ENCODE results near the gene CPA4. TPM values are rescaled to one million over a fixed set of nuclear protein-coding genes. Genes with fewer than 3 reads are reported as not detected.

CPA4 gene
- polyA plus RNA-seq, 1 donor from 2014 or later, result 8.9 TPM

DNA sequence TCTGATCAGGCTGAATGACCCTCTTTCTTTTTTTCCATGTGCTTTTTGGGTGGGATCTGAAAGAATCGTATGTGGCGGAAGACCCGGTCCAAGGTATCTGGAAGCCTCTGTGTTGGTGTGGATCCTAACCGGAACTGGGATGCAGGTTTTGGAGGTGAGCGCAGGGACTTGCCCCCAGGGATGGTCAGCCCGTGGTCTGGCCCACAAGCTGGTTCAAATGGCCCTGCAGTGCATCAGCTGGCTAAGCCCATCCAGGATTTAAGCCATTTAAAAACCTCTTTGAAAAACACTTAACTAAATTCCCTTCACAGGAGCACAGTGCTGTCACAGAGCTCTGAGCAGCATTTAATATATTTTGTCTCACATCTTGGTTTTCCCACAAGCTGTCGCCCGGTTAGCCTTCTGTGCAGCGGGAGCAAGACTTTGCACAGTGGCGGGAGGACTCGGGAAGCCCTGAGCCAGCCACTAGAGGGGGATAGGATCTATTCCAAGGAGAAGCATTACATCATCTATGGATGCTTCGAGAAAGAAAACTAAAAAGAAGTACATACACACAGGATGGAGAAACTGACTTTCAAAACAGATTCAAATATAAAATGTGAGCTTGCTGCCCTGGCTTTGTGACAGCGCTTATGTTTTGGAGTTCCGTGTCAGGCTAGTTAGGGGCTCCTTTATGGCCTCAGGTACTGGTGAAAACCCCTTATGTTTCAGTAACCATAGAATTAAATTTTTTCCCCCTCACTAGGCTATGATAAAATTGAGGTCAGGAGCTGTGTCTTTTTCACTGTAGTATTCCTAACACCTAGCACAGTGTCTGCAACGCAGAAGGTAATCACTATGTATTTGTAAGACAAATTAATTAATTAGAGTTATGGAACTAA is 15.0 kb upstream of the CPA4 start:
- Histone ChIP-seq H3K27me3 (ENCODE audit: insufficient read depth, low read depth, low read length) (no peaks in the 10 kb centered on the region), H3K9ac (ENCODE audit: low read length) (peak overlapping the region; percentile 67), H3K9me2 (ENCODE audit: insufficient read depth, low read length) (no peaks in the 10 kb centered on the region), H2AFZ (ENCODE audit: low read depth, low read length) (no peak overlapping the region), H3K9me3 (ENCODE audit: low read length) (no peaks in the 10 kb centered on the region), H3K27ac (ENCODE audit: low read length) (peak overlapping the region; percentile 99), H3F3A (ENCODE audit: insufficient read depth, low read length, poor library complexity, severe bottlenecking) (peaks cover 16% of the 10 kb centered on the region), H3K4me2 (ENCODE audit: low read length) (no peak overlapping the region), H3K4me3 (ENCODE audit: low read length) (peak overlapping the region; percentile 30), H3K79me2 (replicated peaks; ENCODE audit: insufficient read depth, low read length) (peaks cover 8% of the 10 kb centered on the region), H3K36me3 (ENCODE audit: insufficient read depth, low read length) (no peaks in the 10 kb centered on the region), H4K20me1 (ENCODE audit: insufficient read depth) (no peaks in the 10 kb centered on the region)
- TF ChIP-seq SMC3 (conservative IDR thresholded peaks at IDR 0.05; ENCODE audit: poor library complexity), result peak; percentile 84
- no peak for TF ChIP-seq MXI1 (conservative IDR thresholded peaks at IDR 0.05; ENCODE audit: poor library complexity, severe bottlenecking)
- no peak for TF ChIP-seq EZH2 (IDR thresholded peaks at IDR 0.05; ENCODE audit: borderline replicate concordance, insufficient read depth, low read length, poor library complexity, severe bottlenecking)
- TF ChIP-seq, protein P1, sequence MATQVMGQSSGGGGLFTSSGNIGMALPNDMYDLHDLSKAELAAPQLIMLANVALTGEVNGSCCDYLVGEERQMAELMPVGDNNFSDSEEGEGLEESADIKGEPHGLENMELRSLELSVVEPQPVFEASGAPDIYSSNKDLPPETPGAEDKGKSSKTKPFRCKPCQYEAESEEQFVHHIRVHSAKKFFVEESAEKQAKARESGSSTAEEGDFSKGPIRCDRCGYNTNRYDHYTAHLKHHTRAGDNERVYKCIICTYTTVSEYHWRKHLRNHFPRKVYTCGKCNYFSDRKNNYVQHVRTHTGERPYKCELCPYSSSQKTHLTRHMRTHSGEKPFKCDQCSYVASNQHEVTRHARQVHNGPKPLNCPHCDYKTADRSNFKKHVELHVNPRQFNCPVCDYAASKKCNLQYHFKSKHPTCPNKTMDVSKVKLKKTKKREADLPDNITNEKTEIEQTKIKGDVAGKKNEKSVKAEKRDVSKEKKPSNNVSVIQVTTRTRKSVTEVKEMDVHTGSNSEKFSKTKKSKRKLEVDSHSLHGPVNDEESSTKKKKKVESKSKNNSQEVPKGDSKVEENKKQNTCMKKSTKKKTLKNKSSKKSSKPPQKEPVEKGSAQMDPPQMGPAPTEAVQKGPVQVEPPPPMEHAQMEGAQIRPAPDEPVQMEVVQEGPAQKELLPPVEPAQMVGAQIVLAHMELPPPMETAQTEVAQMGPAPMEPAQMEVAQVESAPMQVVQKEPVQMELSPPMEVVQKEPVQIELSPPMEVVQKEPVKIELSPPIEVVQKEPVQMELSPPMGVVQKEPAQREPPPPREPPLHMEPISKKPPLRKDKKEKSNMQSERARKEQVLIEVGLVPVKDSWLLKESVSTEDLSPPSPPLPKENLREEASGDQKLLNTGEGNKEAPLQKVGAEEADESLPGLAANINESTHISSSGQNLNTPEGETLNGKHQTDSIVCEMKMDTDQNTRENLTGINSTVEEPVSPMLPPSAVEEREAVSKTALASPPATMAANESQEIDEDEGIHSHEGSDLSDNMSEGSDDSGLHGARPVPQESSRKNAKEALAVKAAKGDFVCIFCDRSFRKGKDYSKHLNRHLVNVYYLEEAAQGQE (IDR thresholded peaks at IDR 0.05; ENCODE audit: borderline replicate concordance), result peak; percentile 75
- TF ChIP-seq, protein P2, sequence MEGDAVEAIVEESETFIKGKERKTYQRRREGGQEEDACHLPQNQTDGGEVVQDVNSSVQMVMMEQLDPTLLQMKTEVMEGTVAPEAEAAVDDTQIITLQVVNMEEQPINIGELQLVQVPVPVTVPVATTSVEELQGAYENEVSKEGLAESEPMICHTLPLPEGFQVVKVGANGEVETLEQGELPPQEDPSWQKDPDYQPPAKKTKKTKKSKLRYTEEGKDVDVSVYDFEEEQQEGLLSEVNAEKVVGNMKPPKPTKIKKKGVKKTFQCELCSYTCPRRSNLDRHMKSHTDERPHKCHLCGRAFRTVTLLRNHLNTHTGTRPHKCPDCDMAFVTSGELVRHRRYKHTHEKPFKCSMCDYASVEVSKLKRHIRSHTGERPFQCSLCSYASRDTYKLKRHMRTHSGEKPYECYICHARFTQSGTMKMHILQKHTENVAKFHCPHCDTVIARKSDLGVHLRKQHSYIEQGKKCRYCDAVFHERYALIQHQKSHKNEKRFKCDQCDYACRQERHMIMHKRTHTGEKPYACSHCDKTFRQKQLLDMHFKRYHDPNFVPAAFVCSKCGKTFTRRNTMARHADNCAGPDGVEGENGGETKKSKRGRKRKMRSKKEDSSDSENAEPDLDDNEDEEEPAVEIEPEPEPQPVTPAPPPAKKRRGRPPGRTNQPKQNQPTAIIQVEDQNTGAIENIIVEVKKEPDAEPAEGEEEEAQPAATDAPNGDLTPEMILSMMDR (IDR thresholded peaks at IDR 0.05; ENCODE audit: poor library complexity, severe bottlenecking), result peak; percentile 83
- peak; percentile 87 for TF ChIP-seq RAD21 (conservative IDR thresholded peaks at IDR 0.05)
- no peak for TF ChIP-seq TAF1 (IDR thresholded peaks at IDR 0.05; ENCODE audit: low read depth)
- TF ChIP-seq POLR2AphosphoS5 (IDR thresholded peaks at IDR 0.05), result peak; percentile 37
- peak; percentile 50 for TF ChIP-seq EP300 (conservative IDR thresholded peaks at IDR 0.05; ENCODE audit: poor library complexity, severe bottlenecking)

DNA sequence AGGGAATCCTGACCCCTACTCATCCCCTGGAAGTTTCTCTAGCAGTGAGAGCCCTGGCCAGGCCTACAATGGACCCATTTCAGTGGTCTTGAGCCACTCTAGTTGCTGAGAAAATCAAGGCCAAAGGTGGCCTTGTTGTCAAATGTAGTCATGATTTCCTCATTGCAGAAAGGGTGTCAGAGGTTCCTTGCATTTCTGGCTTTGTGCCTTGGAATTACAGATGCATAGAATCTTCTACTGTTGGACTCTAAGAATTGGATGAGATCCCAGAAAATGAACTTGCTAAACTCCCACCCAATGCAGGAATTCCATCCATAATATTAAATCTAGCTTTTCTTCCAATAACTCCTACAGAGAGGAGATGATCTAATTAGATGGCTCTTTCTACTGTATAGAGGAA is 14.1 kb upstream of the CPA4 start:
- Histone ChIP-seq H3K79me2 (replicated peaks; ENCODE audit: insufficient read depth, low read length) (peaks cover 8% of the 10 kb centered on the region), H3K4me3 (ENCODE audit: low read length) (no peak overlapping the region), H3K27me3 (ENCODE audit: insufficient read depth, low read depth, low read length) (no peaks in the 10 kb centered on the region), H4K20me1 (ENCODE audit: insufficient read depth) (no peaks in the 10 kb centered on the region), H3K36me3 (ENCODE audit: insufficient read depth, low read length) (no peaks in the 10 kb centered on the region), H3K4me2 (ENCODE audit: low read length) (no peak overlapping the region), H3K9ac (ENCODE audit: low read length) (peak overlapping the region; percentile 67), H3K27ac (ENCODE audit: low read length) (peak overlapping the region; percentile 99), H3F3A (ENCODE audit: insufficient read depth, low read length, poor library complexity, severe bottlenecking) (peaks cover 15% of the 10 kb centered on the region), H3K9me2 (ENCODE audit: insufficient read depth, low read length) (no peaks in the 10 kb centered on the region), H2AFZ (ENCODE audit: low read depth, low read length) (no peak overlapping the region), H3K9me3 (ENCODE audit: low read length) (no peaks in the 10 kb centered on the region)
- TF ChIP-seq POLR2AphosphoS5 (IDR thresholded peaks at IDR 0.05), result no peak
- no peak for TF ChIP-seq RAD21 (conservative IDR thresholded peaks at IDR 0.05)
- TF ChIP-seq EP300 (conservative IDR thresholded peaks at IDR 0.05; ENCODE audit: poor library complexity, severe bottlenecking), result no peak
- TF ChIP-seq, protein P1 (IDR thresholded peaks at IDR 0.05; ENCODE audit: borderline replicate concordance), result no peak
- no peak for TF ChIP-seq MXI1 (conservative IDR thresholded peaks at IDR 0.05; ENCODE audit: poor library complexity, severe bottlenecking)
- TF ChIP-seq, protein P2 (IDR thresholded peaks at IDR 0.05; ENCODE audit: poor library complexity, severe bottlenecking), result no peak
- no peak for TF ChIP-seq SMC3 (conservative IDR thresholded peaks at IDR 0.05; ENCODE audit: poor library complexity)
